ENCODE results near the gene KRTCAP2.
"Not testable (repeated sequence)": the region's sequence is repeated elsewhere in the genome, so short reads cannot be mapped to it uniquely, and the experiment has no call there.

The KRTCAP2 gene

GRCh38 chr1:155172732-155173477, at the start of gene KRTCAP2:
Gene KRTCAP2 (minus strand): TSS chr1:155173304. CDS start chr1:155173224, 80 bp downstream.
- in situ Hi-C loops (cut with HindIII; ENCODE audit: low sequenced_read_pairs), result no loop called here

GRCh38 chr1:155220211-155220965, 47.3 kb upstream of the KRTCAP2 start:
- in situ Hi-C loops (cut with HindIII; ENCODE audit: low sequenced_read_pairs), result not testable (repeated sequence)

GRCh38 chr1:155219592-155220031, 46.5 kb upstream of the KRTCAP2 start:
- in situ Hi-C loops (cut with HindIII; ENCODE audit: low sequenced_read_pairs), result no loop called here

- in situ Hi-C loops (cut with HindIII; ENCODE audit: low sequenced_read_pairs), result no loop called here
Observed at GRCh38 chr1:155218854-155219591, 45.9 kb upstream of the KRTCAP2 start.

- in situ Hi-C loops (cut with HindIII; ENCODE audit: low sequenced_read_pairs), result not testable (repeated sequence)
Observed at GRCh38 chr1:155214702-155215101, 41.6 kb upstream of the KRTCAP2 start.

GRCh38 chr1:155212051-155212440, 38.9 kb upstream of the KRTCAP2 start:
- in situ Hi-C loops (cut with HindIII; ENCODE audit: low sequenced_read_pairs), result not testable (repeated sequence)

- in situ Hi-C loops (cut with HindIII; ENCODE audit: low sequenced_read_pairs), result not testable (repeated sequence)
Observed at GRCh38 chr1:155211381-155212050, 38.4 kb upstream of the KRTCAP2 start.

- in situ Hi-C loops (cut with HindIII; ENCODE audit: low sequenced_read_pairs), result no loop called here
Observed at GRCh38 chr1:155210314-155211104, 37.4 kb upstream of the KRTCAP2 start.

- in situ Hi-C loops (cut with HindIII; ENCODE audit: low sequenced_read_pairs), result no loop called here
Observed at GRCh38 chr1:155209312-155209721, 36.2 kb upstream of the KRTCAP2 start.

GRCh38 chr1:155208541-155209311, 35.6 kb upstream of the KRTCAP2 start, which contains the start of gene MTX1:
Gene MTX1 (plus strand): TSS chr1:155208695. CDS start chr1:155208805, 110 bp downstream.
- in situ Hi-C loops (cut with HindIII; ENCODE audit: low sequenced_read_pairs), result no loop called here

- in situ Hi-C loops (cut with HindIII; ENCODE audit: low sequenced_read_pairs), result no loop called here
Observed at GRCh38 chr1:155207806-155208540, 34.9 kb upstream of the KRTCAP2 start, which contains the start of gene THBS3. Gene THBS3 (minus strand): TSS chr1:155207897. CDS start chr1:155207876, 21 bp downstream.

GRCh38 chr1:155206891-155207805, 34.0 kb upstream of the KRTCAP2 start:
- in situ Hi-C loops (cut with HindIII; ENCODE audit: low sequenced_read_pairs), result no loop called here

- in situ Hi-C loops (cut with HindIII; ENCODE audit: low sequenced_read_pairs), result no loop called here
Observed at GRCh38 chr1:155205969-155206593, 33.0 kb upstream of the KRTCAP2 start.

- in situ Hi-C loops (cut with HindIII; ENCODE audit: low sequenced_read_pairs), result no loop called here
Observed at GRCh38 chr1:155205035-155205434, 31.9 kb upstream of the KRTCAP2 start.

GRCh38 chr1:155202731-155203515, 29.8 kb upstream of the KRTCAP2 start:
- in situ Hi-C loops (cut with HindIII; ENCODE audit: low sequenced_read_pairs), result no loop called here

- in situ Hi-C loops (cut with HindIII; ENCODE audit: low sequenced_read_pairs), result no loop called here
Observed at GRCh38 chr1:155202198-155202597, 29.1 kb upstream of the KRTCAP2 start.

Data from endothelial cell of hepatic sinusoid (primary cell).